GM12878 (cell line): Measurements from ENCODE around the gene NHS.

Source experiments
- CTCF ChIP-seq, 3 experiments: IDR thresholded peaks in 2 of 3; conservative IDR thresholded peaks in 1 of 3; 2 replicates each; pipeline ENCODE4 v1.5.1; 2011; ENCODE audit warnings: low read depth in 3 of 3, low read length in 3 of 3, mild to moderate bottlenecking in 3 of 3, control low read depth in 2 of 3, moderate library complexity in 2 of 3, inconsistent platforms in 1 of 3, mixed read lengths in 1 of 3; ENCODE audit not compliant: control insufficient read depth in 2 of 3, insufficient read depth in 1 of 3; ENCODE audit errors: extremely low read depth in 1 of 3
- EZH2 ChIP-seq: IDR thresholded peaks from 2 replicates; pipeline ENCODE4 v1.6.1; 2012; ENCODE audit warnings: low read depth, mild to moderate bottlenecking, control low read depth, inconsistent platforms, low read length, borderline replicate concordance; ENCODE audit not compliant: control insufficient read depth
- FOS ChIP-seq: IDR thresholded peaks from 3 replicates; pipeline ENCODE4 v1.6.1; 2011; ENCODE audit warnings: borderline replicate concordance; ENCODE audit not compliant: insufficient read length; ENCODE audit errors: extremely low read depth
- POLR2A ChIP-seq: IDR thresholded peaks from 2 replicates; pipeline ENCODE4 v1.6.1; 2011; ENCODE audit warnings: low read depth, mild to moderate bottlenecking, low read length
- POLR2AphosphoS5 ChIP-seq: IDR thresholded peaks from 2 replicates; pipeline ENCODE4 v1.6.1; 2011; ENCODE audit warnings: mild to moderate bottlenecking, low read length, inconsistent platforms
- REST ChIP-seq: IDR thresholded peaks from 2 replicates; pipeline ENCODE4 v1.6.1; 2012; ENCODE audit warnings: mild to moderate bottlenecking, low read depth, low read length
- SIN3A ChIP-seq: IDR thresholded peaks from 2 replicates; pipeline ENCODE4 v1.6.1; 2012; ENCODE audit warnings: low read depth, low read length, improper control_type of control experiment
- YY1 ChIP-seq: IDR thresholded peaks from 2 replicates; pipeline ENCODE4 v1.6.1; 2011; ENCODE audit warnings: low read depth, mild to moderate bottlenecking, low read length

- TF ChIP-seq POLR2AphosphoS5: no peak
- no peak for TF ChIP-seq CTCF (IDR thresholded peaks at IDR 0.05 in 2 of 3, conservative IDR thresholded peaks at IDR 0.05 in 1 of 3; ENCODE audit: control insufficient read depth in 2 of 3, extremely low read depth in 1 of 3, insufficient read depth in 1 of 3, low read depth in 3 of 3, low read length in 3 of 3)
- TF ChIP-seq FOS: no peak
- no peak for TF ChIP-seq POLR2A
- no peak for TF ChIP-seq REST
- TF ChIP-seq EZH2: no peak
- TF ChIP-seq SIN3A: no peak
- TF ChIP-seq YY1: no peak
Measured at GRCh38 chrX:17529151-17529745, 154.2 kb downstream of the NHS start.
